ENCODE results near the gene IL4R. TPM values are rescaled to one million over a fixed set of nuclear protein-coding genes. Genes with fewer than 3 reads are reported as not detected.

Gene IL4R
- total RNA-seq, 1 donor from 2014 or later, result 6.8 TPM

GRCh38 chr16:27400751-27401620 lies 87.2 kb downstream of the IL4R start:
- Mint-ChIP-seq H3K27ac (no peak overlapping the region), H3K36me3 (no peaks in the 10 kb centered on the region), H3K4me3 (no peak overlapping the region), H3K4me1 (peaks cover 2% of the 10 kb centered on the region), H3K27me3 (ENCODE audit: low read depth) (peaks cover 17% of the 10 kb centered on the region), H3K9me3 (peaks cover 5% of the 10 kb centered on the region)
- TF ChIP-seq, protein P1, sequence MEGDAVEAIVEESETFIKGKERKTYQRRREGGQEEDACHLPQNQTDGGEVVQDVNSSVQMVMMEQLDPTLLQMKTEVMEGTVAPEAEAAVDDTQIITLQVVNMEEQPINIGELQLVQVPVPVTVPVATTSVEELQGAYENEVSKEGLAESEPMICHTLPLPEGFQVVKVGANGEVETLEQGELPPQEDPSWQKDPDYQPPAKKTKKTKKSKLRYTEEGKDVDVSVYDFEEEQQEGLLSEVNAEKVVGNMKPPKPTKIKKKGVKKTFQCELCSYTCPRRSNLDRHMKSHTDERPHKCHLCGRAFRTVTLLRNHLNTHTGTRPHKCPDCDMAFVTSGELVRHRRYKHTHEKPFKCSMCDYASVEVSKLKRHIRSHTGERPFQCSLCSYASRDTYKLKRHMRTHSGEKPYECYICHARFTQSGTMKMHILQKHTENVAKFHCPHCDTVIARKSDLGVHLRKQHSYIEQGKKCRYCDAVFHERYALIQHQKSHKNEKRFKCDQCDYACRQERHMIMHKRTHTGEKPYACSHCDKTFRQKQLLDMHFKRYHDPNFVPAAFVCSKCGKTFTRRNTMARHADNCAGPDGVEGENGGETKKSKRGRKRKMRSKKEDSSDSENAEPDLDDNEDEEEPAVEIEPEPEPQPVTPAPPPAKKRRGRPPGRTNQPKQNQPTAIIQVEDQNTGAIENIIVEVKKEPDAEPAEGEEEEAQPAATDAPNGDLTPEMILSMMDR (IDR thresholded peaks at IDR 0.05; ENCODE audit: unreplicated experiment), result no peak
- no peak for DNase-seq (ENCODE audit: low spot score in 2 of 2, unreplicated experiment in 2 of 2)

DNA sequence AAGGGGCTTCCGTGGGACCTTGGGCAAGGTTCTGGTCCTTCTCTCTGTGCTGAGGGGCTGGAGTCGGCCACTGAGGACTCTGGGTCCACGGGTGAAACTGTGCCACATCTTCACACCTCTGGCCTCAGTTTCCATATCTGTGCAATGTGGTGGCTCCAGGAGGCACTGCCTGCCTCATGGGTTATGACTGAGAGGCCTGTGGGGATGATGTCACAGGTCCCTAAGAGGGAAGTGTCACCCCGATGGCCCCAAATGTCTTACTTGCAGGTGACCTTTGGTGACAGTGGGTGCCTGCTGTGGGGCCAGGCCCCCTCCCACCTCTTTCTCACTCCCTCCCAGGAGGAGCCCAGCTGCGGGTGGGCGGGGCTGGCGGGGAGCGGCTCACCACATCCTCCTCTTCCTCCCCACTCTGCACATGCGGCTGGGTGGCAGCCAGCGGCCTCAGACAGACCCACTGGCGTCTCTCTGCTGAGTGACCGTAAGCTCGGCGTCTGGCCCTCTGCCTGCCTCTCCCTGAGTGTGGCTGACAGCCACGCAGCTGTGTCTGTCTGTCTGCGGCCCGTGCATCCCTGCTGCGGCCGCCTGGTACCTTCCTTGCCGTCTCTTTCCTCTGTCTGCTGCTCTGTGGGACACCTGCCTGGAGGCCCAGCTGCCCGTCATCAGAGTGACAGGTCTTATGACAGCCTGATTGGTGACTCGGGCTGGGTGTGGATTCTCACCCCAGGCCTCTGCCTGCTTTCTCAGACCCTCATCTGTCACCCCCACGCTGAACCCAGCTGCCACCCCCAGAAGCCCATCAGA lies 88.2 kb downstream of the IL4R start, which contains the start of gene IL21R:
IL21R (plus strand) TSS at position 407 of the 801 bp plus-strand sequence. CDS start 27,898 bp downstream, outside the sequence.
- Mint-ChIP-seq H3K27ac (no peak within 1 kb of the TSS), H3K9me3 (no peaks in the 10 kb centered on the region), H3K4me1 (peaks cover 2% of the 10 kb centered on the region), H3K27me3 (ENCODE audit: low read depth) (peaks cover 20% of the 10 kb centered on the region), H3K36me3 (no peaks in the 10 kb centered on the region), H3K4me3 (no peak within 1 kb of the TSS)
- TF ChIP-seq, protein P1 (IDR thresholded peaks at IDR 0.05; ENCODE audit: unreplicated experiment), result no peak
- DNase-seq (ENCODE audit: low spot score in 2 of 2, unreplicated experiment in 2 of 2), result no peak

- Mint-ChIP-seq H3K36me3 (no peaks in the 10 kb centered on the region), H3K4me1 (peaks cover 2% of the 10 kb centered on the region), H3K27me3 (ENCODE audit: low read depth) (peaks cover 24% of the 10 kb centered on the region), H3K4me3 (no peak overlapping the region), H3K9me3 (no peaks in the 10 kb centered on the region), H3K27ac (no peak overlapping the region)
- DNase-seq (ENCODE audit: low spot score in 2 of 2, unreplicated experiment in 2 of 2), result no peak
- TF ChIP-seq, protein P1 (IDR thresholded peaks at IDR 0.05; ENCODE audit: unreplicated experiment), result no peak
Measured at GRCh38 chr16:27402569-27402963, 88.8 kb downstream of the IL4R start.

- no peaks in the 10 kb centered on the region for H3K9me3 Mint-ChIP-seq
- H3K27me3 Mint-ChIP-seq (ENCODE audit: low read depth), result peaks cover 24% of the 10 kb centered on the region
- no peak overlapping the region for H3K27ac Mint-ChIP-seq
- TF ChIP-seq, protein P1 (IDR thresholded peaks at IDR 0.05; ENCODE audit: unreplicated experiment), result no peak
- H3K36me3 Mint-ChIP-seq, result no peaks in the 10 kb centered on the region
- H3K4me1 Mint-ChIP-seq, result peaks cover 2% of the 10 kb centered on the region
- DNase-seq (ENCODE audit: low spot score in 2 of 2, unreplicated experiment in 2 of 2), result no peak
- H3K4me3 Mint-ChIP-seq, result no peak overlapping the region
Measured at GRCh38 chr16:27402964-27403600, 89.3 kb downstream of the IL4R start.

- Mint-ChIP-seq H3K9me3 (no peaks in the 10 kb centered on the region), H3K4me3 (no peak overlapping the region), H3K4me1 (peaks cover 2% of the 10 kb centered on the region), H3K27ac (no peak overlapping the region), H3K27me3 (ENCODE audit: low read depth) (peaks cover 24% of the 10 kb centered on the region), H3K36me3 (no peaks in the 10 kb centered on the region)
- TF ChIP-seq, protein P1 (IDR thresholded peaks at IDR 0.05; ENCODE audit: unreplicated experiment), result no peak
- DNase-seq (ENCODE audit: low spot score in 2 of 2, unreplicated experiment in 2 of 2), result no peak
Measured at GRCh38 chr16:27403601-27403992, 89.8 kb downstream of the IL4R start.
